Inflammatory macrophage treated with lipopolysaccharide for 1 hour (primary cell): Measurements from ENCODE around the gene SORBS1.

Experiments used
- DNase-seq, 2 donors: peaks; one replicate each; pipeline ENCODE4 v3.0.0-alpha.2; 2020 to 2022

Gene SORBS1

DNA sequence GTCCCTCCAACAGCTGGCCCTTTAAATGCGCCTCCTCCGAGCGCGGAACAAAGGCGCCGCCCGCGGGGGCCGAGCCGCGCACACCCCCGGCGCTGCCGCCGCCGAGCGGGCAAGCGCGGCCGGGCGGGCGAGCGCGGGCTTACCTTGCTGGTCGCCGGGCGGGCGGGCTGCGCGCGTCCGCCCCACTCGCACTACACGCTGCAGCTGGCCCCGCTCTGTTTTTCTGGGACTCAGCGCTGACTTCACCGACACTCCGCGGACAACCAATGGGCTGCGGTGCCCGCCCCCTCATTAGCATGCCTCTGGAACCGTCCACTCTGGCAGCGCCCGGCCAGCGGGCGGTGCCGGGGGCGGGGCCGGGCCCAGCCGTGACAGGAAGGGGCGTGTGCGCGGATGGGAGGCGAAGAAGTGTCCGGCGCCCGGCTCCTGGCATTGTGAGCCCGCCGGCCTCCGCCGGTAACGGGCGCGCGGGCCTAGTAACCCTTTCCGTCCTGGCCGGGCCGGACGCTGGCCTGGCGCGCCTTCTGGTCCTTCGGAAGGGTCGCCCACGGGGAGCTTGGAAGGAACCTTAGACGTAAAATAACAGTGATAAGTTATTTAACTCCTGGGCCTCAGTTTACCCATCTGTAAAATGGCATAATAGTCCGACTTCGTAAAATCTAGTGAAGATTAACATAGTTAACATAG, at the start of gene SORBS1:
Gene SORBS1, minus strand, starts transcription at position 195 of the 687 bp plus-strand sequence. CDS start 120,236 bp downstream, outside the sequence.
- peak; percentile 95 to 96 for DNase-seq

DNA sequence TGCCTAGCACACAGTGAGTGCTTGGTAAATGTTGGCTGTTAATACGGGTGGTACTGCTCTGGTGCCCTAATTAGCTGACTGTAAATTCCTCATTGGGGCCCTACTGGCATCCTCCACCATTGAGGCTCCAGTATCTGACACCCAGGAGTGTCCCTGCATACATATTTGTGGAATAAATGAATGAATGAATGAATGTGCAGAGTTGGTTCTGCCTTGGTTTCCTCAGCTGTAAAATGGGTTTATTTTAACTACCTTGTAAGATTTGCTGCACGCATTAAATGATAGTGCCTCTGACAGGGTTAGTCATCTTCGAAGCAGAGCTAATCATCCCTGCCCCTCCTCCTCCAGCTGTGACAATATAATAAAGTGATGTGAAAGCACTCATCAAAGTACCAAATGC, 49.6 kb upstream of the SORBS1 start:
- DNase-seq: no peak

DNA sequence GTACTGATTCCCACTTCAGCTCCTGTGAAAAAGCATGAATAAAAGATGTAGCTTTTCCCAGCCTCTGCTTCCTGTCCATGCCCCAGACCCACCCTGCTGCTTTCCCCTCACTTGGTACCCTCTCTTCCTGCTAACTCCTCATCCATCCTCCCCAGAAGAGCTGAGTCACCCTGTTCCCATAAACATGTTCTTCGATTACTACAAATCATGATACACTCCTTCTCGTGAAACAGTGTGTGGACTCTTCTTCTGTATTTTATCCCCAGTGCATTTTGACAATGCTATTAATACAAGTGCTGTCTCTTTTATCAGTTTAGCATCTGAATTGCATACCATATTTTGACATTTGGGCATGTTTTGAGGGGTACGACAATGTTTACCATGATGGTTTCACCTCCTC, 45.8 kb upstream of the SORBS1 start:
- DNase-seq: no peak

DNA sequence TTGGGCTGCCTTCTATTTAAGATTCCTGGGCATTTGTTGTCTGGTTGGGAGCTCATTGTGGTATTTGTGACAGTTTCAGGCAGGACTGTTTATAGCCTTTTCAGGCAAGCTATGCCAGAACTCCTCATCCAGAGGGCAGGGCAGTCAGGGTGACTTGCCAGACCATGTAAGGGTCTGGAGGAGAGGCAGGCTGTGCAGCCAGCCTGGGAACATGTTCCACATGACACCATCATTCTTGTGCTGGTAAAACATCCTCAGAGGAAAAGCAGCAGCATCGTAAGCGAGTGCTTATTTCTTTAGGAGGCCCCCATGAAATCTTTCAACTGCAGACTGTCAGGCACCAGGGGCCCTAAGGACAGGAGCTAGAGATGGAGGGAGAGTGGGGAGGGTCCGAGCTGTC, 44.0 kb upstream of the SORBS1 start:
- no peak for DNase-seq

DNA sequence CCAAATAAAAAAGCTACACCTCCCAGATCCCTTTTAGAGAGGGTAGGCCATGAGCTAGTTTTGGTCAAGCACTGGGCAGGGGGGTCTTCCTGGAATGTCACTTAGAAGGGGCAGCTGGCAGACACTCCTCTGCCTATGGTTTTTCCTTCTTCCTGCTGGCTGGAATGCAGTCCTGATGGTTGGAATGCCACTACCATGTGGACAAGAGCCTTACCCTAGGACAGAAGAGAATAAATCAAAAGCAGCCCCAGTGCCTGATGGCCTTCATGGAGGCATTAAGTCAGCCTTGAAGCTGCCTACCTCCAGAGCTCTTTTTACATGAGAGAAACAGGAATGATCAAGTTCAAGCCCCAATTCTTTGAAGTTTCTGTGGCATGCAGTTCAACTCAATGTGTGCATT, 43.5 kb upstream of the SORBS1 start:
- no peak for DNase-seq

DNA sequence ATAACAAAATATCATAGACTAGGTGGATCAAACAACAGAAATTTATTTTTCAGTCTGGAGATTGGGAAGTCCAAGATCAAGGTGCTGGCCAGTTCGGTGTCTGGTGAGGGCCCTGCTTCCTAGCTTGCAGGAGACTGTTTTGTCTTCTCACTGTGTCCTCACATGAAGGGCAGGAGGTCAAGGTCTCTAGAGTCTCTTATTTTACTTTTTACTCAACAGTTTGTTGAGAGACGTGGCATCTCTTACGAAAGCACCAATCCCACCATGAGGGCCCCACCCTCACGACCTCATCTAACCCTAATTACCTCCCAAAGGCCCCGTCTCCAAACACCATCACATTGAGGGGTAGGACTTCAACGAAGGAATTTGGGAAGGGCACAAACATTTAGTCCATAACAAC, 41.2 kb upstream of the SORBS1 start:
- no peak for DNase-seq

DNA sequence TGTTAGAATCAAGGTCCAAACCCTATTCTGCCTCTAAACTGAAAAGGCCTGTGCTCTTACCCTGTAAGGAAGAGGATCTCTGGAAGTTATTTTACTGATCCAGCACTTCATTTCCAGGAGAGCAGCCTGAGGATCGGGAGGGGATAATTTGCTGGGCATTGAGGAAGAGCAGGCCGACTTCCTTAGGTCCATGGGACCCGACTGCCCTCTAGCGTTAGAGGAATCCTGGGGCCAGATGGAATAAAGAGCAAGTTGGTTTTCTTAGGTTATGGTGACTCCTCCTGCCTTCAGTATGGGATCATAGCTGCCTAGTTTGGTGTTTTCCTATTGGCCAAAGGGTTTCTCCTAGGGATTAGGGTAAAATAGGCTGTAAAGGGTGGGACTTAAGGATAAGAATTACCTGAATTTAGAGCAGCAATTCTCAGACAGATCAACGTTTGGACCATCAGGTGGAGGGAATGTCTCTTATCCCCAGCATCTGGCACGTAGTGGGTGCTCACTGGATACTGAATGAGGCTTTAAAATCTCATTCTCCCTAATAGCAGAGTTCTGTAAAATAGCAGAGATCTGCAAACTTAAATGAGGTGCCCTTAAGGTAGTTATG, 40.0 kb upstream of the SORBS1 start:
- DNase-seq: peak; percentile 51 to 83

DNA sequence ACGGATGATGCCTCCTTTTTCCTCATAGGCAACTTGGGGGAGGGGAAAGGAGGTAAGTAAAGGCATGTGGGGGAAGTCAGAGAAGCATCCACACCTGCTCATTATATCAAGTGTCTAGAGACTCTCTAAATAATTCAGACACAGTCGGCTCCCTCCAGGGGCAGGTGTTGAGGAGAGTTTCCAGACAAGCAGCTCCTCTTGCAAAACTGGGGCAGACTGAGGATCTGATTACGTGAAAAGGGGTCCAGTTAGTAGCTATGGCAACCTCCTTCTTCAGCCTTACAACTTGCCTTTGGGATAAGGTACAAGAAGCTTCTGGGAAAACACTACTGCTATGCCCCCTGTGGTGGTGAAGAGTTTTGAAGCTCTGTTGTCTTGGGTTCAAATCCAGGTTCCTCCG, 39.0 kb upstream of the SORBS1 start:
- DNase-seq: no peak

DNA sequence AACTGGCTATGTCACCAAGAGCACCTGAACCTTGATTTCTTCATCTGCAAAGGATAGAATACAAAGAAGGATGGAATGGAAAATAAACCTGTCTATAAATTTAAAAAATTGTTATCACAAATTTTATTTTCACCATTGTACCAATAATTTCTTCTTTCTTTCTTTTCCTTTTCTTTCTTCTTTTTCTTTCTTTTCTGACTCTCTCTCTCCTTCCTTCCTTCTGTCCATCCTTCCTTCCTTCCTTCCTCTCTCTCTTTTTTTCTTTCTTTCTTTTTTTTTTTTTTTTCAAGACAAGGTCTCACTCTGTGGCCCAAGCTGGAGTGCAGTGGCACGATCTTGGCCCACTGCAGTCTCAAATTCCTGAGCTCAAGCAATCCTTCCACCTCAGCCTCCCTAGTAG, 36.6 kb upstream of the SORBS1 start:
- DNase-seq: no peak

DNA sequence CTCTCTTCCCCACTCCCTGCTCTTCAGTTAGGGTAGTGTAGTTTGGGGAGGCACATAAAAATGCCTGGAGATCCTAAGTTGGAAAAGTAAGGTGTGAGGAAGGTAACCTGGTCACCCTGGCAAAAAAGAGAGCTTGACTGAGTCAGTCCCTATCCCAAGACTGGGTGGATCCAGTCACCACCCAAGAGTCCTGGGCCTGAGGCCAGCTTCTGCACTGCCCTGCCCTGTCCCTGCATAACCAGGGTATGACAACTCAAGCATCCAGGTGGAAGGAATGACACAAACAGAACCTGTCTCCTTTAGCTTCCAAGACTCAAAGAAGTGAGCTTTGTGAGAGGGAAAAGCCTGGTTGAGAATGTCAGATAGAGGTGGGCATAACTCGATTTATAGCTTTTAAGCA, 26.9 kb upstream of the SORBS1 start:
- DNase-seq: no peak

DNA sequence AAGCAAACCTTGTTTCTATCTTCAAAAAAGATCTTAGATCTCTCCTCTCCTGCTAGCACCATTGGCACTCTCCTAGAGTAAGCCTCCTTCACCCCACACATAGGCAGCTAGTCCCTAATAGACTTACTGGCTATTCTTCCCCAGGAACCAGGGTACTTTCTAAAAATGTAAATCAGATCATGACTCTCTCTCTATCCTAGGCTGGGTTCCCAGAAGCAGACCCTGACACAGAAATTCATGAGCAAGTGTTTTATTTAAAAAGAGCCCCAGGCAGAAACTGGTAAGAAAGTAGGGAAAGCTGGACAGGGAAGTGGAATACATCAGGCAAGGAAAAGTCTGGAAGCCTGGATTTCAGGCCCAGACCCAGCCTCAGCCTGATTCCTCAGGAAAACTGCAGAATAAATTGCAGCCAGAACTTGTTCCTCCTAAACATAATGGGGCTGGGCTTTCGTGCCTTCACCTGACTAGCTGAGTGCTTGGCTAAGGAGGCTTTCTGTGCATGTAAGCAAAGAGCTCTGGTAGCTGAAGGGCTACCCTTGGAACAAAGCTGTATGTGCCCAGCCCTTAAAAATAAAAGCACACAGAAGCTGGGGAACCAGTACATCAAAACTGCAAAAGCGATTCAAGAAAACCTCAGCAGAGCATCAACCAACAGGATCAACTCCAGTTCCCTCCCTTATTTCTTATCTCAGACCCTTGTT, 18.8 kb upstream of the SORBS1 start:
- DNase-seq: no peak

DNA sequence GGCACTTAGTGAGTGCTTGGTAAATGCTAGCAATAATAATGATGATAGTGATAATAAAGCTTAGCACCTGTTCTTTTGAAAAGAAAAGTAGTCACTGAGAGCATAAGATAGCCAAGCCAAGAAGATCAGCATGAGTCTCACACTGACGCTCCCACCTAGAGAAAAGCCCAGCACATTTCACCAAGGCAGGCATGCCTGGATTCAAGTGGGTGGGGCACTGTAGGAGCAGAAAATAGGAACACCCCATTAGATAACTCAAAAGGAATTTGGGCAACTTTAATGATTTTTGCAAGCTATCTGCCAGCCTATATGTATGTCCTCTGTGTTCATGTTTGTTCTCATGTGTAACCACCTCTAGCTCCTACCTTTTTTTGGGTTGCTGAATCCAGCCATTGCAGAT, 18.1 kb upstream of the SORBS1 start:
- DNase-seq: no peak

DNA sequence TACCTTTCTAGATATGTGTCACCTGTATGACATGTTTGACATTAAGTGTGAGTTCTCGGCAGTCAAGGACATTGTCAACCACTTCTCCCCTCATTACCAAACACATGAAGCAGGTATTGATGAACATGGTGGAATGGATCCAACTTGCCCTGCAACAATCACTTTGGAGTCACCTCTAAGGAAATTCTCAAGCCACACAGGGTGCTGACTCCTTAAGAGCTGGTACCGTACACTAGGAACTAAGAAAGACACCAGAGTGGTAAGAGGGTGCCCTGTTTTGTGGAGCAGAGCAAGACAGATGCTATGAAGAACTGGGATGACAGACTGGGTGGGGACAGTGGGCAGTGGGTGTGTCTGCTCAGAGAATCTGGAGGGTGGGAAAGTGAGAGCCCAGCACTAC, 17.4 kb upstream of the SORBS1 start:
- DNase-seq: no peak

DNA sequence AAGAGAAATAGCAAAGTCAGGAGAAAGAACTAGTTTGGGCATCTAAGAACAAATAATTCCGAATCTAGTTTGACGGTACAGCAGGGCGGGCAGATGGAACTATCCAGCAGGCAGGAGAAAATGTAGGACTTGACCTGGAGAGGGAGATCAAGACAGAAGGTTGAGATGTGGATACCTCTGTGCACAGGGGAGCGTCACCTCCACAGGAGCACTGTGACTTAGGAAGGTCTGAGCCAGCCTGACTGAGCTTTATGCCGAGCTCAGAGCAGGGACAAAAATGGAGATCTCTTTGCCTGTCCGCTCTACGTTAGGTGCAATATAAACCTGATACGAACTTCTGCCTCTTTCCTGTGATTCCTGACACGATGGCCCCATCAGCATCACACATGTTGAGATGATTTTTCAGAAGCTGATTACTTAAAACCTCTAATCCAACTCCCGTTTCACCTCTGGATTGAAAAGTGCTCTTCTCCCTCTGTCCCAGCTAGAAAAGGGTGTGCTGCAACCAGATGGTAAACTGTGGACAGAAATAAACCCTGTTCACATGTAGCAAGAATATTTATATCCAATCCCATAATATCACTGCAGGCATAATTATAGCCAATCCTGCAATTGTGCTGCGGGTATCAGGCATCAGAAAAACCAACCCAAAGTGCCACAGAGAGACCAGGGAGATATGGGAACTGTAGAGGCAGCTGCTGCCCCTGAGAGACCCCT, 13.6 kb upstream of the SORBS1 start:
- no peak for DNase-seq

DNA sequence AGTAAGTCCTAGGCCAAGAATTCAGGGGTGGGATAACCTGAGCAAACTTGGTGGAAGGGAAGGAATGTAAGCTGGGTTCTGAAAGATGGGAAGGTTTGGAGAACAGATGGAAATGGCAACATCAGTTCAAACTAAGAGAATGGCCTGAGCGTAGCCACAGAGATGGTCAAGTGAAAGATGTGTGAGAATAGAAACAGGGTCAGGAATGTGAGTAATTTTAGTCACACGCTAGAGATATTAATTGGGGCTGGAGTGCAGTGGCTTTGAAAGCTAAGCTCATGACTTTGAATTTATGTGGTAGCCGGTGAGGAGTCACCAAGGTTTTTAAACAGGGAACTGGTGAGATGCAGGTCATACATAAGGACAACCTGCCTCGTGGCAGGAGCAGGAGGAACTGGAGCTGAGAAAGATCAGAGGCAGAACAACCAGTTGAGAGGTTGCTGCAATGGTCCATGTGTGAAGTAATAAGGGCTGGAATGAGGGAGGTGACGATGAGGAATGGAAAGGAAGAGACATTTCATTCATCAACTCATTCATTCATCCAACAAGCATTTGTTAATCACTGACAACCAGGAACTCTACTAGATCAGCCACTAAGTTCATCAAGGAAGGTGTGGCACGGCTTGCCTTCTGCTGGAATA, 12.9 kb upstream of the SORBS1 start:
- DNase-seq: no peak

DNA sequence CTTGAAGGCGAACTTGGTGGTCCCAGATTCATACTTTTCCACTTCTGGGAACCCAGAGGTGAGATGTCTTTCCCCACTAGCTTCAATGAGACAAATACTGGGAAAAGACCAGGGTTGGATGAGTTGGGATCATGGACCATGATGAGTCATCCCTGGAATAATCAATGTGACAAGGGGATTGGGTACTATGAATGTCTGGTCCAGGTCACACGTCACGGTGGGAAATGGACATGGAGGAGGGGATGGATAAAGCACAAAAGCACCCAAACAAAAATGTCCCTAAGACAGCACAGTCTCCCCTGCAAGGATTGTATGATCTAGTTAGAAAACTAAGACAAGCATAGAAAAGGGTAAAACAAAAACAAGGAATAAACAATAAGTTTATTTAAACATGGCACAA, 12.4 kb upstream of the SORBS1 start:
- no peak for DNase-seq

DNA sequence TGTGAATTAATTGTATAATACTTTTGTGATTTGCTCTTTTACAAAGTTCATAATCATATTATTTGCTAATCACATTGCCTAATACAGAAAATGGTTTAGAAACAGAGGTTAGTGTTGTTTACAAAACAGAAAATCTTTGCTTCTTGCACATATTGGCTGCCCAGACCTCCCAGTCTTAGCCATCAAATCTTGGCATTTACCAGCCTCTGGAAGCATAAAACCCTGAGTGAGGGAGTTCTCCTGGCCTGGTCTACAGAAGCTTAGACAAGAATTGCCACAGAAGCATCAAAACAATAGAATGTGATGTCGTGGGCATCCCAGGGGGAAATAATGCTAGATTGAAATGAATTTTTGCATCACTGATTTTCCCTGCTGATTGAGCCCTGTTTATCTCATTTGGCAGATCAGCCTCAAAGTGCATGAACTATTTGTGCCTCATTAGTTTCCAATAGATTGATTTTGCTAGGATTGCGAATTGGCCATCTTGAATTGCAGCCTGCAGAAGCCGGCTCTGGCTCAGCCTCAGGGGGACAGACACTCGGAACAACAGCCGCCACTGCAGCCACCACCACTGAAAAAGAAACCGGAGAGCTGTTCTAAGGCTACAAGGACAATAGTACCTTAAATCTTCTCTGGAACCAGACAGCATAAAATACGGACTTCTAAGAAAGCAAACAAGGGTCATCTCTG, 11.1 kb upstream of the SORBS1 start:
- DNase-seq: no peak

DNA sequence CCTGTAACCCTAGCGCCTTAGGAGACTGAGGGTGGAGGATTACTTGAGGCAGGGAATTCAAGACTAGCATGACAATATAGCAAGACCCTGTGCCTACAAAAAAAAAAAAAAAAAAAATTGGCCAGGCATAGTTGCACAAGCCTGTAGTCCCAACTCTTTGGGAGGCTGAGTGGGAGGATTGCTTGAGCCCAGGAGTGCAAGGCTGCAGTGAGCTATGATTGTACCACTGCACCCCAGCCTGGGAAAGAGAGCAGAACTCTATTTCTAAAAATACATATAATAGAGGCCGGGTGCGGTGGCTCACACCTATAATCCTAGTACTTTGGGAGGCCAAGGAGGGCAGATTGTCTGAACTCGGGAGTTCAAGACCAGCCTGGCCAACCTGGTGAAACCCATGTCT, 10.2 kb upstream of the SORBS1 start:
- DNase-seq: no peak

DNA sequence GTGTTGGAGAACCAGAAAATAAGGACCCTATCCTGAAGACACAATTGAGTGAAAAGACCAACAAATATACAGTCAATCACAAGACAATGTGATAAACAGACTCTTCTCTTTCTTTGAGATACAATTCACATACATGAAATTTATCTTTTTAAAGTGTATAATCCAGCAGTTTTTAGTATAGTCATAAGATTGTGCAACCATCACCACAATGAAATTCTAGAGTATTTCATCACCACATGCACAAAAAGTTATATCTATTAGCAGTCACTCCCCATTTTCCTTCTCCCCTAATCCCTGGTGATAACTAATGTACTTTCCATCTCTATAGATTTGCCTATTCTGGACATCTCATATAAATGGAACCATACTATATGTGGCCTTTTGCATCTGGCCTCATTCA, 8.2 kb upstream of the SORBS1 start:
- peak in 1 of 2 donors; percentile 44 for DNase-seq

DNA sequence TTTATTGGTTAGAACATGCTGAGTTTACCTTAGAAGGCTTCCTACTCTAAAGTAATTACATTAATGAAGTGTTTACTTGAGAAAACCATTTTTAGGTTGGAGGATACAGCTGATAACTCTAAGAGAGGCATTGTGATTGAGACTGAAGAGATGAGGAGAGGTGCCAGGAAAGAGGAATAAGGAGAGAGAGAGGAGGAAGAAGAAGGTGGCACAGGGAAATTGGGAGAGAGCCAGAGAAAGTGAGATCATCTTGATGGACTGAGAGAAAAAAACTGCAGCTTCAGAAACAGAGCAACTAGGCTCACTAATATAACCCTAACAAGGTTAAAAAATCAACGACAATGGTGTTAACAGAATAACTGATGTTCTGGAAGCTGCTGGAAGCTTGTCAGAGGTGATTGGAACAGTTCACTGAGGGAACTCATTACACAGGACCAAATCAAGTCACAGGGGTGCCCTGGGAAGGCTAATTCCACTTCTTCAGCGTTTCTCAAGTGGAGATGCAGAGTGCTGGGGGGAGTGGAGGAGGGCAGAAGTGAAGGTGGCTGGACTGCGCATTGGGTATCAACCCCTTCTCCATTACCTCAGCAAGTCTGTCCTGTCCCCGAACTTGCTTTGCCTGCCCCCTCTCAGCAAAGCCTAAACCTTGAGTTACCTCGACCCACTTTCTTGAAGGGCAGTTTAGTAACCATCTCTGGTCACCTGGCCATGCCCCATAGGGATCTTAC, 6.9 kb upstream of the SORBS1 start:
- DNase-seq: no peak

DNA sequence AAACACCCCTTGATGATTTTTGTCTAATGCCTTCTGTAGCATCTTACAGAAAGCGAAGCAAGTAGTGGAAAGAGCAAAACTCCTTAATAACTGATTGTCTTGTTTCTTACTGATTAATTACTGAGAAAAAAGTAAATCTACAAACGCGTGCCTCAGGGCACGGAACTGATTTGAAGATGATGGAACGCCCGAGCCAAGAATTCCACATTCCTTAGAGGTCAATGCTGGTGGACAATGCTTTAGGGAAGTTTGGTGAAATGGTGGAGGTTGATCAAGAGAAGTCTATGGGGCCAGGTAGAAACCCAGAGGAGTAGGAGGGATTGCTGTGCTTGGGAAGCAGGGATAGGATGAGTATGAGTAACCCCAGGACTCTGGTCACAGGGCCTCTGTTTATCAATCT, 5.0 kb upstream of the SORBS1 start:
- no peak for DNase-seq

DNA sequence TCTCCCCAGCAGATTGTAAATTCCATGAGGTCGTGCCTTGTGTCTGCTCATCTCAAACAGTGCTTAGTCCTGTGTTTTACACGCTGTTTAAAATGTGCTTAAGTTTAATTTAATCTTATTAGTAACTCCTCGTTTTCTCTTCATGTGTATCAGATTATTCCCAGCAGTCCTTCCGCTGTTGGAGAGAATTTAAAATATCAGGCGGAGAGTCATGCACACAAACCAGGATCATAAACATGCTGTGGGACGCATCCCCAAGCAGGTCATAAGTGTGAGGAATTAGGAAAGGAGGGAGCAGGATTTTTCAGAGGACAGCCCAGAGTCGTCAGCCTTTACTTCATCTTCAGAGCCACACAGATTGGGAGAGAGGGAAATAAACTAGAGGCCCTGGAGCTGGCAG, 4.2 kb upstream of the SORBS1 start:
- DNase-seq: no peak
